Cortex of kidney (tissue), 1 donor: ENCODE measurements around the gene HLCS.

ENCODE experiments used
- DNase-seq: peaks from one replicate; lab custom pipeline; 2025; lab: John Stamatoyannopoulos, UW

Gene HLCS

GRCh38 chr21:36701756-36702621 lies 264.5 kb downstream of the HLCS start:
- no peak for DNase-seq

GRCh38 chr21:36700971-36701755 lies 265.3 kb downstream of the HLCS start:
- DNase-seq: no peak
